Mucosa of gallbladder (tissue), 1 donor: ENCODE measurements around the gene JAKMIP2. TPM values are rescaled to one million over a fixed set of nuclear protein-coding genes. Genes with fewer than 3 reads are reported as not detected.

ENCODE experiments used
- DNase-seq: peaks from one replicate; pipeline ENCODE4 v3.0.0-alpha.2; 2020; ENCODE audit warnings: low spot score
- total RNA-seq: library from RNA; stranded (reverse); gene quantifications from one replicate; pipeline ENCODE4 v1.2.1, GENCODE V29; 2021
- donor health status: DM: no; HTN: no; CAD: no.

Gene JAKMIP2
- total RNA-seq, 1 donor from 2014 or later, result 1.8 TPM

DNA sequence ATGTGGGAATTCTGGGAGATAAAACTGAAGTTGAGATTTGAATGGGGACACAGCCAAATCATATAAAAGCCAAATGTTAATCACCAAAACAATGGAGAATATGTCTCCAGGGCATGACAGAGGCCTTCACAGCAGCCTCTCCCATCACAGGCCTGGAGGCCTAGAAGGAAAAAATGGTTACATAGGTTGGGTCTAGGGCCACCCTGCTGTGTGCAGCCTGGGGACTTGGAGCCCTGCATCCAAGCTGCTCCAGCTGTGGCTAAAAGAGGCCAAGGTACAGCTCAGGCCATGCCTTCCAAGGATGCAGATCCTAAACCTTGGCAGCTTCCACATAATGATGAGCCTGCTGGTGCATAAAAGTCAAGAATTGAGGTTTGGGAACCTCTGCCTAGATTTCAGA, 85.1 kb downstream of the JAKMIP2 start:
- DNase-seq, result no peak

DNA sequence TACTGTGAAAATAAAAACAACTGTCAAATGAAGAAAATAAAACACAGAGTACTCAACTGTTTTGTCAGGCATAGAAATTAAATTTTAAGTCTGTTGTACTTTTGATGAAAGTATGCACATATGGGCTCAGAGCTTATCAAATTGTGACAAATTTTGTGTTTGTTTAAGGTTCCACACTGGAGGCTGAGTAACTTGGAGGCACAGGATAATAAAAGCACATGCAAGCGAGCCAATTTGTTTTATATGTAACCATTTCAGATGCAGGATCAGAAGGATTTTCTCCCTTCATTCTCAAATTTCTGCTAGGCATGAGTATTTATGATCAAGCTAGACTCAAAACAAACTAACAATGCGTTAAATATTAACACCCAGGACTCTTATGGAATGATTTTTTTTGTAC, 87.8 kb downstream of the JAKMIP2 start:
- DNase-seq, result no peak

DNA sequence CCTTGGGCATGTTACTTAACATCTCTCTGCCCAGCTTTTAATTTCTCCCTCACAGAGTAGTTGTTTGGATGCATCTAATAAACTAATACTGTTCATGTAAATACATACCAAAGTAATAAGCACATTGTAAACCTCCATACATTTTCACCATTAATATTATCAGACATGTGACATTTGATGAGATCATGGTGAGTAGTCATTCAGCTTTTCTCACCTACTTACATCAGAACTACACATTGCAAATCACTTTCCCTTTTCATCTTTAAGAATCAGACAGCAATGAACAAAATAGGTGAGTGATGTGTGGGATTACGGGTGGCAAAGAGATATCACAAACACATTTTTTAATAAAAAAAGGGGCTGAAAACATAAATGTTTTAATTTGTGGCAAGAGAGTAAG, 89.3 kb downstream of the JAKMIP2 start:
- no peak for DNase-seq

DNA sequence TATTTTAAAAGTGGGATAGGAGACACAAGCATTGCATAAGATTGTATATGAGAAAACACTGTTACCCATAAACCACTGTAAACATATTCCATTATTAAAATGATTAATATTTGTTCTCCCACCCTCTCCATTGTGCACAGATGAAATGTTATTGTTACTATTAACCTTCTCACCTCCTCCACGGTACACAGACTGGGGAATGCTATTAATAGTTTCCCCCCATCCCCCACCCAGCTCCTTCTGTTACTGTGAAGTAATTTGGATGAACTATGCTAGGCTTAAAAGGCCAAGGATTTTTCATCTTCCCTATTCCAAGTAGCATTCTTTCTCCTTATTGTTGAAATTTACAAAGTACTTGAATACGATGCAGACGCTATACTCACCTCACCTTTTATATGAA, 91.4 kb downstream of the JAKMIP2 start:
- no peak for DNase-seq

DNA sequence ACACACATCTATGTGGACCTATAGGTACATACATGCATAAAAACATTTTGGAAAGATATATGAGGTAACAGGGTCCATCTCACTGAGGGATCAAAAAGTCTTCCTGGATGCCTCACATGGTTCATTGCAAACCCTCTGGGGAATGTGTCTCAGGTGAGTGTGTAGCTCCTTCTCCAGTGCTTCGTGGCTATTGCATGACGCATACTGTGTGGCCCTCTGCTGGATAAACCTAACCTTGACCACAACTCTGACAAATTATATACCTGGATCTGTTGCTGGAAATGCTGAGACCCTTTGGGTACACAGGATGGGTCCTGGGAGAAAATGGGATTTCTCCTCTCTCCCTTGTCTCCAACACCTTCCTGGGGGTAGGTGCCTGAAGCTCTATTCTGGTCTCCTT, 91.9 kb downstream of the JAKMIP2 start:
- no peak for DNase-seq

DNA sequence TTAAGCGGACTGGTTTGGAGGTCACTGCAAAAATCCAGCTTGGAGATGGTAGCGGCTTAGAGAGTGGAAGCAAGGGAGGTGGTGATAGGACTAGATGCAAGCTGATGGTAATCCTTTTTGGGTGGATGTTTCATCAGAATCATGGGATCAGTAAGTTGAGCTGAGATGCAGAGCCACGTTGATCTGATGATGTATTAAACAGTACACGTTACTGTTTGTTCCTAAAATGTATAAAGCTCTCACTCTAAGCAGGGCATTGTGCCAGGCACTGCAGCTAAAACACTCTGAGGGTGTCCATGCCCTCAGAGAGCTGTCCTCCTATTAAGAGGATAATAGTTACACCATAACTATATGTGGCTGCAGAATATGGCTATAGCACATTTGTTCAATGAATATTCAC, 93.1 kb downstream of the JAKMIP2 start:
- no peak for DNase-seq

DNA sequence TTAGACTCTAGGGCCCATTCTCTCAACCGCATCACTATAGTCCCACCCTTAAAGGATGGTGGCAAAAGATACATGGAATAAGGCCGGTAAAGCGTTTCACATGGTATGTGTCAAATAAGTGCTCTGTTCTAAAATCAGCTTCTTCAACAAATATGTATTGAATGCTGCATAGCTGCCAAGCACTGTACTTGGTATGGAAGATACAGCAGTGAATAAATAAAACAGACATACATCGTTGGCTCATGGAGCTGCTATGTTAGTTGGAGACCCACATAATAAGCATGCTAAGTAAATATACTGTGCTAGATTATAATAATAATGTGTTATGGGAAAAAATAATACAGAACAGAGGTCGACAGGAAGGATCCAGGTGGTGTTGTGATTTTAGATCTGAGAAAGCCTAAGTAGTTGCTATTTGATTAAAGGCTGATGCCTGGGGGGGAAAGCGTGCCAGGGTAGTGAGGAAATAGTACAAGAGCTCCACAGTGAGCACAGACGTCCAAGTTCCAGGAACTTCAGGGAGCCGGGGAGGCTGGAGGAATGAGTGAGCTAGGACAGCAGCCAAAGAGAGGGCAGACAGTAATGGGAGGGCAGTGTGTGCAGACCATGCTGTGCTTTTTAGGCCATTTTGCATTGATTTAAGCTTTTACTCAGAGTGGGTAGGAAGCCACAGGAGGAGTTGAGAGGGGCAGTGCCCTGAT, 93.7 kb downstream of the JAKMIP2 start:
- DNase-seq, result peak; percentile 41

DNA sequence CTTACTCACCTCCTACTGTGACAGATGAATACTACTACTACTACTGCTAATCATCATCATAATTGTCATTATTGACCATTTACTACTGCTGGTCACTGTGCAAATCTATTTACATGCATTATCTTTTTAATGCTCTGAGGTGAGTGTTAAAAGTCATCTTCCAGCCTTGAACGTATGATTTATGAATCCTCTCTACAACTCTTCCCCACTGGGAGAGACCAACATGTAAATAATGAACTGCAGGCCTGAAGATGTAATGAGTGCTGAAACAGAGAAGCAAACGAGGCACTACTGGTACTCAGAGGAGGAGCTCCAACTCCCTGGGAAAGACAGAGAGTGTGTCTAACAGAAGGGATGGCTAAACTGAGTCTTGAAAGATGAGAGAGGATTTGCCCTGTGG, 95.4 kb downstream of the JAKMIP2 start:
- DNase-seq, result no peak

DNA sequence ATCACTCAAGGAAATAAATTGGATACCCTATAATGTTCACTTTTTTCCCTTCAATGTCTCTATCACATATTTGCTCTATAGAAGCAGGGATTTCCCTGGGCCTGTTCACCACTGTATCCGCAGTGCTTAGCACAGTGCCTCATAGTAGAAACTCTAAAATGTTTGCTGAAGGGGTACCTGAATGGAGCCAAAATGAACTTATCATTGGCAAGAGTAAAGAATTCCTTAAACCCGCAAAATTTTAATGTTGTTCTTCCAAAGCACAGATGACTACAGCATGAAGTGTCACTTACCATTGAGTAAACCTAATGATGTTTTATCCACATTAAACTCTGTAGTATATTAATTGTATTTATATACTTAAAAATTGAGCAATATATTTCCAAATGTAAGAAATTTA, 96.1 kb downstream of the JAKMIP2 start:
- DNase-seq, result no peak

DNA sequence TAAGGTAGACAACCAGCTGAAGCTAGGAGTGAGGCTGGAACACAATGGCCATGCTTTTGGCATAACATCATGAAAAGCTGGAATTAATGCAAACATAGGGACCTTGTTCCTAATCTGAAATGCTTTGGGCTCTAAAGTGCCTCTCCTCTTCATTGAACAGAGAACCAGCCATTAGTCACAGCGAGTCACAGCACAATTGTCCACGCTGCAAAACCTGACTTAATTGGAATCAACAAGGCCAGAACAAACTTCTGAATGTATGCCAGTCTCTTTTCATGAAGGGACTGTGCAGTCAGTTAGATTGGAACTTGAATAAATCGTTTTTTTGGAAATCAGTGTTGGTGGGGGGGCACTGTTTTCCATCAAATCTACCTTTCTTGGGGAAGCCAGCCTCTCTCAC, 96.5 kb downstream of the JAKMIP2 start:
- no peak for DNase-seq

DNA sequence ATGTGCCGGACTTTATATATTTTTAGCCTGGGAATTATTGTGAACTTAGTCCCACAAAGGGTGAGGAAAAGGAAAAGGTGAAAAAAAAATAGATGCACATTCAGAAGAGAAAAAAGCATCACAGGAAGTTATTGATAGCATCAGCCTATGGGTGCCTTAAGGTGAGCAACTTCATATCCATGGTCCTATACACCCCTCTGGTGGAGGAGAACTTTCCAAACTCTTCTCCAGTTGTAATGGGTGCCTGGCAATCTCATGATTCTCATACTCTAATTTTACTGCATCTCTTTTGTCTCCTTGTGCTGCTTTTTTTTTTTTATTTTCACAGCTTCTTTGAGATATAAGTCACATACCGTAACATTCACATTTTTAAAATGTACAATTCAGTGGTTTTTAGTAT, 107.4 kb downstream of the JAKMIP2 start:
- no peak for DNase-seq

DNA sequence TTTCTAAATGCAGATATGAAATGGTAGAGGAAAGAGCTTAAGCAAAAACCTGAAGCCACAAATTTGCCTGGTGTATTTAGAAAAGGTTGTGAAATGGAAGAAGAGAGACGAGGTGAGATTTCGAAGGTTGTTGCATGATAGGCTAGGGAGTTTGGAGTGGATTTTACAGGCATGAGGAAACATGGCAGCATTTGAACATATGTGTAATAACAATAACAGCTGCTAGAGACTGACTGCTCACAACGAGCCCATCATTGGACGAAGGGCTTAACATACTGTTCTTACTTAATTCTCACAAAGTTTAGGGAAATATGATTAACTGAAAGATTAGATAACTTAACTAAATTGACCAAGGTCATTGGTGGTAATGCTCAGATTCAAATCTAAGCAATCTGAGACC, 108.1 kb downstream of the JAKMIP2 start:
- no peak for DNase-seq

DNA sequence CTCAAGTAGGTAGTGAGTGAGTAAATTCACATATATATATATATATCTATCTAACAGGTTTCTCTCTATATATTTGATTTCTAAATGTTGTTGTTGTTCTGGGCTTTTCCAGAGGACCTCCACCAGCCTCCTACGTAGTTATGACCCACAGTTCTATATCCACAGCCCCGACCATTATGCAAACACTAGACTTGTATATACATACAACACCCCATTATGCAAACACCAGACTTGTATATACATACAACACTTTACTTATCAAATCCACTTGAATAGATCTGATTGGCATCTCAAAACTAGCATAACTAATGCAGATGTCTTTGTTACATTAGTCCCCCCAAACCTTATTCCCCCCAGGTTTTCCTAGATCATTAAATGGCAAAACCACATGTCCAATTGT, 108.7 kb downstream of the JAKMIP2 start:
- no peak for DNase-seq

DNA sequence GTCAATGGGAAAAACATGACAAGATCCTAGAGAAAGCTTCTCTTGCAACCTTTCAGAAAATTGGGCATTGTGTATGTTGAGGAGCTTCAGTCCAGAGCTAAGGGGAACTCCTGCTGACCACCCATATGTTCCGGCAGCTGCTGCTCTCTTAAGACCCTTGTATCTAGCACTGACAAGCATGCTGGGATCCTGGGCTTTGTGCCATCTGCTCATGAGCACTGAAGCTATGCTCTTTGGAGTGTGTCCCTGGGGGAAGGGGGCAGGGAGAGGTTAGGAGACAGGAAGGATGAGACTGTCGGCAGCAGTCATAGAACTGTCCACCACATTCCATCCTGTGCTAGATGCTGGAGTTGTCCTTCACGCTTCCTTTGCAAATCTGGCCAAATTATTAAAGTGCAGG, 109.3 kb downstream of the JAKMIP2 start:
- DNase-seq, result no peak

DNA sequence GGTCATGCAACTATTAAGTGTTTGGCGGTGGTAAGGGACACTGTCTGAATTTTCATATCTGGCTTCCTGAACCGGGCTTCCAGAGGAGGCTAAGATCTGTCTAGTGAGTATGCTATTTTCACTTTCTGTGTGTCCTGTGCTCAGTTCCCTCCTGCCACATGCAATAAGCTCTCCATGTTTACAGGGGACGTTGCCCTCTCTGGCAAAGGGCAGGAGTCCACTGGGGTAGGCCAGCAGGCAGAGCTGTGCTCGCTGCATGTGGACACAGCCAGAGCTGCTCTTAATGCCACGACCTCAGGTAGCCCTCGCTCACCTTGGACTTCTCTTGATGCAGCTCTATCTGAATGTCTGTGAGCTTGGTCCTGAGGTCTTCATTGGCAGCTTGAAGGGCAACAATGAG, 111.2 kb downstream of the JAKMIP2 start:
- no peak for DNase-seq

DNA sequence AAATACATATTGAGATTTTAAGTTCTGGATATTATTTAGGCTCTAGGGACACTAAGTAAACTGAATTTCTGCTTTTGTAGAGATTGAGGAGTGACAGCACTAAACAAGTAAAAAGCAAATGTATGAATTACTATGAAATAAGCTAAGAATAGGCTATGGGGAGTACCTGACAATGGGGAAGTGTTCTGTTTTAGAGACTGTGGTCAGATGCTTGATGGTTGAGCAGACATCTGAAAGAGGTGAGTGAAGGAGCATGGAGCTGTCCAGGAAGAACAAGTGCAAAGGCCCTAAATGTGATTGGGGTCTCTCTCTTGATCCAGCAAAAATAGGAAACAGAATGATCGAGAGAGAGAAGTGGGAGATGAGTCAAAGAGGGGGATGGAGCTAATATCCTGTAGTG, 111.7 kb downstream of the JAKMIP2 start:
- DNase-seq, result no peak

DNA sequence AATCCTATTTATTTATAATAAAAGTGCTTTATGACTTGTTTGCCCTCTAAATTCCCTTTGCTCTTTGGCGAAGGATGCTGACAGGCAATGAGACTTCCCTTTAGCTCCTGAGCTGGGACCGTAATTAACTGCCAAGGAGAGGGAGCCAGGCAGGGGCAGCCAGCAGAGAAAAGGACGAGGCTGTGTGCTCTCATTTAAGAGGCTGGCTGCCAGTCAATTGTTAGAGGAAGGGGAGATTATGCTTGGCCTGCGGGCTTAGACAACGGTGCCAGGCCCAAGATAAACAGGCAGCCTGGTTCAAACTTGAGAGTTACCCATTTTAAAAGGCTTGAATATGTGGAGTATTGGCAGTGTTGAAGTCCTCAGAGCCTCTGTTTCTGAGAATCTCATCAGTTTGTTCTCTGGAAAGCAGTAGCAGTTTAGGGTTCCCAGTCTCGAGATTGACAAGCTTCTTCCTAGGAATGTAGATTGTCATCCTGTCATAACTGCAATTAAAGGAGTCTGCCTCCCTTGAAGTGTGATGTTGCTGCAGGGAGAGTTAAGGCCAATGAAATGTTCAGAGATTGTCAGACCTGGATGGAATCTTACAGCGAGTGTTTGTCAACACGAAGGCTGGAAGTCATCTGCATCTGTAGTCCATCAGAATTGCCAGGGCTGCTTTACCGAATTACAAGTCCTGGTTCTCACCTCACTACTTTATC, 113.2 kb downstream of the JAKMIP2 start:
- no peak for DNase-seq

DNA sequence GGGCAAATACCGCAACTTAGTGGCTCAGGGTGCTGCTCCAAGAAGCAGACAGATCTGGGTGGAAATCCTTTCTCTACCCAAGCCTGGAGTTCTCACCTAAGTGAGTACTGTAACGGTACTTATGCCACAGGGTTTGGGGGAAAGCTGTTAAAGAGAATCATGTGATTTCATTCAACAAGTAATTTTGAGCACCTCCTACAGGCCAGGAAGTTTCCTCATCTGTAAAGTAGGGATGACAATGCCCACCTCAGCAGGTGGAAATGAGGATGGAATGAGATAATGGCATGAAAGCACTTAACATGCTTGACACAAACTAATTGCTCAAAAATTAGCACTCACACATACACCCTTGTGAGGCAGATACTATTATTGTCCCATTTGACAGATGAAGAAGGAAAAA, 114.1 kb downstream of the JAKMIP2 start:
- DNase-seq, result no peak

DNA sequence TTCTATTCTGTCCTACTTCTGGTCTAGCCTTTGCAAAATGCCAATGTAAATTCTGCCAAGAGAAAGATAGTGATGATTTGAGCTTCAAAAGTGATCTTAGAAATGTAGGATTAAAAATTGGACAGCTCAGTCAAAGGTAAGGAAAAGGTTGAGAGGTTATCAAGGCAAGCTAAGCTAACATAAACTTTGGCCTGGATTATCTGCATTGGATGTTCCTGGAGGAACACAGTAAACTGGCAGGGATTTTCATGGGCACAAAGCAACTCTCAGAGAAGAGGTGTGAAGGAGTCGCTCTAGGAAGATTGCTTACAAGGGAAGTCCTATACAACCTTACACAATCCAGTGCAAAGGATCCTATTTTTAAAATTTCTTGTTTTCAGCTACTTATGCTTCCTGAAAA, 115.2 kb downstream of the JAKMIP2 start:
- DNase-seq, result no peak

DNA sequence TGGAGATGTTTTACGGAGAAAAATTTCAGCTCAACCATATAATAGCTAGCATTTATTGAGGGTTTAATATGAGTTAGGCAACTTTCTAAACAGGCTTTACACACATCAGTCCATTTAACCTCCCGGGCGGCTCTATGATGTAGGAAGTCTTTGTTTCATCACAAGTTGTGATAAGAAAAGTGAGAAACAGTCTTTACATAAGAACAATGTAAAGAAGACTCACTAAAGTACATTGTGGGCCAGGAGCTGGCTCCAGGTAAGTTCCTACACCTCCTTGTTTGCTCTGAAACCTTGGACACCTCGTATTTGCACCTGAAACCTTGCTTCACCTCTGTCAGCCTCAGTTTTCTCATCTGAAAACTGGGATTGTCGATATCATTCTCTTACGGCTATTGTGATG, 116.1 kb downstream of the JAKMIP2 start:
- no peak for DNase-seq

DNA sequence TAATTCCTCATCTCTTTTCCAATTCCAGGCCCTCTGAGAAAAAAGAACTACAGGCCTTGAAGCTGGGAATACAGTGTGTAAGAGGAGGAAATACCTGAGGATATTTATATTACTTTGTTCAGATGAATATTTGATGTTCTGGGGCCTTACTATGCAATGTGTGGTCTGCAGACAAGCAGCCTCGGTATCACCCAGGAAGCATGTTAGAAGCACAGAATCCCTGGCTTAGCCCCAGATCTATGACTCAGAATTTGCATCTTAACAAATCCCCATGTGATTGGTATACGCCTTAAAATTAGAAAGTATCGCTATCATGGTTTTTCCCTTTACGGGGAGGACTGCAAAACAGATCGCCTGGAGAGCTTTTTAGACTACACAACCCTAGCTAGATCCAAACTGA, 121.0 kb downstream of the JAKMIP2 start:
- DNase-seq, result no peak

DNA sequence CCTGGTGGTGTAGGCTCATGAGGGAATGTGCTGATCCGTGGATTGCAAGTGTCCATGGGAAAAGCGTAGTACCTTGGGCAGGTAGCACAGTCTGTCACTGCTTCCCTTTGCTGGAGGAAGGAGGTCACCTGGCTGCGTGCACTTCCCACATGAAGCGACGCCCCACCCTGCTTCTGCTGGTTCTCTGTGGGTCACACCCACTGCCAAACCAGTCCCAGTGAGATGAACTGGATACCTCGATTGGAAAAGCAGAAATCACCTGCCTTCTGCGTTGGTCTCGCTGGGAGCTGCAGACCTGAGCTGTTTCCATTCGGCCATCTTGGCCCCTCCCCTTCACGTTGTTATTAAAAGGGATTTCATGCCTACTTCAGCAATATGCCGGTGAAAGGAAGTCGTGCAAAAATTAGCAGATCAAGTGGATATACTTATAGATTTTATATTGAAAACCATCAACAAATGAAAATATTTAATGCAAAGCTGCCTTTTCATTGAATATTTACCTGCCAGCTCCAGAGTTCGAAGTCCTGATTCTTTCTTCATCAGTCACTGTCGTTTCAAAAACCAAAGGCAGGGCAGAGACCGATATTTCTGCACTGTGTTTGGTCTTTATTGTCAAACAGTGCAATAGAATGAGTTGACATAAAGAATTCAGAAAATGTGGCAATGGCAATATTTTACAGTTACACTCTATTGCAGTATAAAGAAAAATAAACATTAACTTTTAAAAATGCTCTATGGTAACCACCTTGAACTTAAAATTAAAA, 123.2 kb downstream of the JAKMIP2 start:
- DNase-seq, result no peak

DNA sequence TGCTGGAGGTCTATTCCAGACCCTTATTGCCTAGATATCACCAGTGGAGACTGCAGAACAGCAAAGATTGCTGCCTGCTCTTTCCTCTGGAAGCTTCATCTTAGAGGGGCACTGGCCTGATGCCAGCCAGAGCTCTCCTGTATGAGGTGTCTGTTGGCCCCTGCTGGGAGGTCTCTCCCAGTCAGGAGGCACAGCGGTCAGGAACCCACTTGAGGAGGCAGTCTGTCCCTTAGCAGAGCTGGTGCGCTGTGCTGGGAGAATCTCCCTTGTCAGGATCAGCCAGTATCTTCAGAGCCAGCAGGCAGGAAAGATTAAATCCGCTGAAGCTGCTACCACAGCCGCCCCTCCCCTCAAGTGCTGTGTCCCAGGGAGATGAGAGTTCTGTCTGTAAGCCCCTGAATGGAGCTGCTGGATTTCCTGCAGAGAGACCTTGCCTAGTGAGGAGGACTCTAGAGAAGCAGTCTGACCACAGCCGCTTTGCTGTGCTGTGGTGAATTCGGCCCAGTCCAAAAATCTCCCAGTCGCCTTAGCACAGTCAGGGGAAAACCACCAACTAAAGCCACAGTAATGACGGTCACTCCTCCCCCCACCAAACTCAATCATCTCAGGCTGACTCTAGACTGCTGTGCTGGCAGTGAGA, 124.1 kb downstream of the JAKMIP2 start:
- no peak for DNase-seq
